HG02840 (cell line): ENCODE results near the gene TRPC6.
"Not testable (repeated sequence)": the region's sequence is repeated elsewhere in the genome, so short reads cannot be mapped to it uniquely, and the experiment has no call there.

Source experiments
- ATAC-seq: cut with Tn5 transposase; IDR thresholded peaks from one replicate; pipeline ENCODE4 v1.9.1; 2021; ENCODE audit warnings: mild to moderate bottlenecking, moderate library complexity, moderate number of reproducible peaks; ENCODE audit not compliant: unreplicated experiment, low FRiP score

TRPC6 gene

DNA sequence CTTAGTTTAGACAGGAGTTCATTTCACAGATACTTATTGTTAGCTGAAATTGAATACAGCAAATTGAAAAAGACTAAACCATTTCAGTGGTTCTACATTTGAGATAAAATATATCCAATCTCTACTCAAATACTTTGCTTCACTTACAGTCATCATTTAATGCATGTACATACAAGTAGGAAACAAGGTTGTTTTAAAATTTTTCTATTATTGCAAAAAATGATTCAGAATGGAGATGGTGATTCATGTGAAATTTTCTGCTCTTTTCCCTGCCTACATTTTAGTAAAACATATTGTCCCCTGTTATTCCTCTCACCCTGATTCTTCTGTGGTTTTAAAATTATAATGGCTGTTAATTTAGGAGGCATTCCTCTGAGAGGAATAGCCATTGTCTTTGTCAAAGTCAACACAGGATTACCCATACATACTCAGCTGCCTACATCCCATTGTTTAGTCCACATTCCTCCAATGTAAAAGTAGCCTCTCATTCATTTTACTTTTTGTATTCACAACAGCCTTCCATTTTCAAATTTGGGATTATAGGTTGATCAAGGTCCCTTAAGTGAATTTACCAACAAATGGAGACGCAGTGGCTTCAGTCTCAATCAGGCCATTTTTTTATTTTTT, 60.1 kb downstream of the TRPC6 start:
- ATAC-seq, result no peak

DNA sequence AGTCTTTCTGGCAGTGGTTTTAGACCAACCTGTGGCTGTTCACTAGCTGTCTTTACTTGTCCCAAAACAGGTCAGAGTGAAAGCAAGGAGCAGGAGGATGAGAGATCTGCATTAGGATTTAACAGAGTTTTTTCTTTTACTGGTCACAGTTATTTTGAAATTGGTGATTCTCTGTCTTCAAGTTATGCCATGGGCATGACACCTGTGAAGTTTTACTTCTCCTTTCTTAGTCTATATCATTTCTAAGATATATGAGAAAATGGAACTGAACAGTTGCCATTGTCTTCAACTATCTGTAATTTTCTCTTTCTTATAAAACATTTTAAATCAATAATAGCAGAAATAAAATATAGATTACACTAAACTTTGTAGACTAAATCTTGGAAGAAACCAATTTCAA, 60.6 kb downstream of the TRPC6 start:
- ATAC-seq, result no peak

DNA sequence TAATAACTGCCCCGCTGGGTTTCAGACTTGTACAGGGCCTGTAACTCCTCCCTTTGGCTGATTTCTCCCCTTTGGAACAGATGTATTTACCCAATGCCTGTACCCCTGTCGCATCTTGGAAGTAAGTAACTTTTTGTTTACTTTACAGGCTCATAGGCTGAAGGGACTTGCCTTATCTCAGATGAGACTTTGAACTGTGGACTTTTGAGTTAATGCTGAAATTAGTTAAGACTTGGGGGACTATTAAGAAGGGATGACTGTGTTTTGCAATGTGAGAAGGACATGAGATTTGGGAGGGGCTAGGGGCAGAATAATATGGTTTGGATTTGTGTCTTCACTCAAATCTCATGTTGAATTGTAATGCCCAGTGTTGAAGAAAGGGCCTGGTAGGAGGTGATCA, 62.0 kb downstream of the TRPC6 start:
- ATAC-seq, result no peak

DNA sequence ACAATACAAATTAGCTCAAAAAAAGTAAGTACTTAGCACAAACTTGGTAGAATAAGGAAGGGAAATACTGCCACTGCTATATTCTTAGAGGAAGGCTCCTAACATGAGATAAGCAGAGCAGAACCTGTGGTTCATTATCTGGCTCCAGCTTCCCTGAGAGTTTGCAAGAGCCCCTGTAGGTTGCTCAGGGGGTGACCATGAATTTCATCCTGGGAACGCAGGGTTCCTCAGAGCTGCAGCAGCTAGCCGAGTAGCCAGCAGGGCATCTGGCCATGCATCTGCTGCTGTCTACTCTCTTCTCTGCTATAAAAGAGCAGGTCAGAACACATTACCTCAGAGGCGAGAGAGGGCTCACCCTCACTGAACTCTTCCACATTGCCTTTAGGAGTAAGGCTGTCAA, 67.3 kb downstream of the TRPC6 start:
- ATAC-seq, result no peak

DNA sequence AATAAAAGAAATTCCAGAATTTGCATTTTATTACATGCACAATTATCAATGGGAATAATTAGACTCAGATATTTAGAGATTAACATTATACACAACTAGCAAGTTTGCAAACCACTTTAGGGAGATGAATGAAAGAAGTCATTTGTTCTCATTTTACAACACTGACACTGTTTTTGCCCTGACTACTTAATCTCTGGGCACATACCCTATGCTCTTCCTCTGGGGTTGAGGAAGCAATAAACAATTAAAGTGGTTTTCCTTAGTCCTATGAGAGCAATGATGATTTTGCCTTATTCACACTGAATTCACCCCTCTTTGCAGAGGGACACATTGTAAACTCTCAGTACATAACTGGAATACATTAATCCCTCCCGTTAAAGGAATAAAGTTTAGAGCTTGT, 72.7 kb downstream of the TRPC6 start:
- ATAC-seq, result no peak

DNA sequence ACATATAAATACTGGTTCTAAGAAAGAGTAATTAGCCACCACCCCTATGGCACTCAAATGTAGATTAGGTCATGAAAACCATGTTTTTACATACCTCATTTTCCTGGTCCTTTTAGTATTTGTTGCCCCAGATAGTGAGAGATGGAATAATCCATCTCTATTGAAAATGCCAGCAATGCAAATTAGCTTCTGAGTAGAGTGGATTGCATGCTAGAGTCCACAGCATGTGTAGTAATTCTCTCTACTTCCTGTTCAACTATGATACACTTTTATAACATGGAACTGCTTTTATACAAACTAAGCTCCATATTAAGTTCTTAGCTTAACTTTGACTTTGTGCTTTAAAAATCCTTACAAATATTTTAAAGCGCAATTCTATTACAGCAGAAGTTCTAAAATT, 73.2 kb downstream of the TRPC6 start:
- no peak for ATAC-seq

DNA sequence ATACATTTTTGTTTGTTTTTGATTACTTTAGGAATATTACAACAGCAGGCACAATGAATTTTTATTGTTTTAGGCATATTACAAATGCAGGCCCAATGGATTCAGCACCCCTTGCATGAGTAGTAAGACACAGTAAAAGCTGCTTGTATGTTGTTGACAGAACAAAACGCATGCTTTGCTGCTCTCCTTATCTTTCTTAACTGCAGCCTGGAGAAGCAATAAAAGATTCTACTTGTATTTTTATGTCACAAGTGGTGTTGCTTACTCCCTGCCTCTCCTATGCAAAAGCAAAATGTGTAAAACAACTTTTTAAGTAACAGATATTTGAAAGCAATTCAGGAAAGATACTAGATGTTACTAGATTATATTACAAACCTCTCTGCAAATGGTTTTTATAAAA, 73.9 kb downstream of the TRPC6 start:
- ATAC-seq, result no peak

DNA sequence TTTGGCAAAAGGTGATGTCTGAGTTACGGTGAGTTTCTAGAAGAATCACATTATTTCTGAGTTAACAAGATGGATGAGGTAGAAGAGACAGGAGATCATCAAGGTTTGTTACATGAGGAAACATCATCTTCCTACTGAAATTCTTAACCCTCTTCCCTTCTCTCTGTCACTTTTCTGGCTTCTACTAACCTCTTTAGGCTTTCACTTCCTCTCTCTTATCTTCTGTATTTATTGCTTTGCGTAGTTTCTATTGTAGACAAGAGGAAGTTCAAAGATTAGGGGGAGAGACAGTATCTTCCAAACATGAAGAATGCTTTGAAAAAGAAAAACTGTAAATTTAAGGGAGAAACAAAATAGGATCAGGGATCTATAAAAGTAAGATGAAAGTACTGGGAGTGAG, 75.4 kb downstream of the TRPC6 start:
- ATAC-seq, result no peak

DNA sequence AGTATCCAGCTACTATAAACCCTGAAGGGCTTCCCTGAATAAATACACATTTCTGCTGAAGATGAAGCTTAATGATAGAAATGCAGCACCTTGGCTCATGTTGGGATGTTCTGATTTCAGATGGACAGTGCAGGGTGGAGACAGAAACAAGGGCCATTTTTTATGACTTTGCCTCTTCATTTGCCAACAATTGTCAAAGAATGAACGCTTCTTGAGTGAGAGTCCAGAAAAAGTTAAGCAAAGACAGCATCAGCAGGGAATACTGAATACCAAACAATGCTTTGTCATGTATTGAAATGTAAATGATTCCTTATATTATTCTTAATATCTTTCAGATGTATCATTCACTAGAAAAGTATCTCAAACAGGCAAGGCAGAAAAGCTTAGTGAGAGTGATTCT, 84.9 kb downstream of the TRPC6 start:
- ATAC-seq, result no peak

DNA sequence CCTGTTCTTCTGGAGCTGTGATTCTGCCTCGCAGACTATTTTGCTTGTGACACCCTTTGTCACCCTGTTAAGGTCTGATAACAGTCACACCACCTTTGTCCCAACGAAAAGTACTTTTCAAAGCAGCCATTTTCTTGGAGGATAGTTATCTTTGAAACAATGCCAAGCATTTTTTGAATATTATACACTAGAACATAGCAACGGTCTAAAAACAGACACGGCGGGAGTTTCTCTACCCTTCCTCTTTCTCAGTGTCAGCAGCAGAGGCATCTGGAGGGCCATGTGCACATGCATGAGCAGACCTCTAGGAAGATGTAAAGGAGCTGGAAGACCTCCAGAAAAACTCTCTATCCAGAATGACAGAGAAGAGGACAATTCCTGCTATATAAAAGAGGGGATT, 86.5 kb downstream of the TRPC6 start:
- ATAC-seq, result no peak

DNA sequence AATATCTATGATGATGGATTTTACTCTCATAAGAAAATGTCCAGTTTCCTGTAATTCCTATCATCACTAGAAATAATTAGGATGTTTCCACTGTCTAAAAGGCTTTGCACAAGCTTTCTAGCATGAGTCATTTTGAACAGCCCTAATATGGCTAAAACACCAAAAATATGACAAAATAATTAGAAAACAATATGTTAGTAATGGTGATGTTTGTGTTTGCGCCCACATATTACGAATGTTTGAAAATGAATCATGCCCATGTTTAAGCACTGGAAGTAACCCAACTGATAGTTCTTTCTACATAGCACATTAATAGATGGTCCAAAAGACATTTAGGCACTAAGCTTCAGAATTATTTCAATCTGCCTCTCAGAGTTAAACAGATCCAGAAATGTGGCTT, 96.0 kb downstream of the TRPC6 start:
- no peak for ATAC-seq

DNA sequence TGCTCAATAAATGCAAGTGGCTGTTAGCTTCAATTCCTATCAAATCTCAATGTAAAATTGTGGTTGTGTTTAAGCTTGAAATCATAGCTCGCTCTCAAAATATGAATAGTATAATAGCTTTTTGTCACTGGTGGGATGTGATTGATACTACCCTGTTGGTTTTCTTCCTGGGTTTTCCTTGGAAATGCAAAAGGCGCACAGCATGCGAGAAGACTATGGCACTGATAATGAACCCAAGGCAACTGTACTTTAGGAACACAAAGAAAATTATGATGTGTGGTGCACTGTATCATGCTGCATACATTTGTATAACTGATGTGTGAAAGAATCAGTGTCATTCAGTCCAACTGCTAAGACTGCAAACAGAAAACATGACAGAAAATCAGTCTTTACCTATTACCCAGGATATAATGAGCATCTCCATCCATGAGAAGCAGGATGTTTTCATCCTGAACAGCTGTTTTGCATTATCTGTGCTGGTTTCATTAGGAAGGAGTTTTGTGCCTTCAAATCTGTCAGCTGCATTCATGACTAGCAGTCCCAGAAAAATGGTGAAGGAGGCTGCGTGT, 101.2 kb downstream of the TRPC6 start:
- ATAC-seq, result no peak

DNA sequence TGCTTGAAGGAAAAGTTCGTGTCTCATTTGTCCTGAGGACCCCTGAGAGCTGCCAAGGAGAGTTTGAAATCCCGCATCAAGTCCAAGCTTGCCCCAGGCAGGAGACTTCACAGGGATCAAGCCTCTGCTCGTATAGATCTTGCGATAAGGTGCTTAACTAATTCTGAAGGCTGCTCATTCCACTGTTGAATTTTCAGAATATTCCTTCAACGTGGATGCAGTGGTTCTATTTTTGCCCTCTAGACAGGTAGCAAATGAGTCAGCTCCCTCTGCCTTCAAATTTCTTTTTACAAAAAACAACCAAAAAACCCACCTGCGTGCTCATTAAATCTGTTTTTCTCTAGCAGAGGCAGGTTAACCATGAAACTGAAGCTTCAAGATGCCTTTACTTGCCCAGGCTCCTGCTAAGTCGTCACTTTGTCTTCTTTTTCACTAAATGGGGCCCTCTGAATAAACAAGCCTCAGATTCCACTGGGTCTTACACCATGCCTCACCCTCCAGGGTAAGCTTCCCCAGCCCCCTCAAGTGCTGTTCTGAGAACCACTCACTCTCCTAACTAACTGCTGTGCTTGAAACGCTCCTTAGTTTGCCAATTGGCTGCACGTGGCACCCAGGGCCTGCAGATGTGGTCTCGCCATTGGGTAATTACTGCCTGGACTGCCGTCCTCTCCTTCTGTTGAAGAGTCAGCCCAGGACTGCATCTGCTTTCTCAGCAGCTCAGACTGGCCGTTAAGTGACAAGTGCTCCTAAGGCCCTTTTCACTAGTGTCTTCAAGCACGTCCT, 105.0 kb downstream of the TRPC6 start:
- no peak for ATAC-seq

DNA sequence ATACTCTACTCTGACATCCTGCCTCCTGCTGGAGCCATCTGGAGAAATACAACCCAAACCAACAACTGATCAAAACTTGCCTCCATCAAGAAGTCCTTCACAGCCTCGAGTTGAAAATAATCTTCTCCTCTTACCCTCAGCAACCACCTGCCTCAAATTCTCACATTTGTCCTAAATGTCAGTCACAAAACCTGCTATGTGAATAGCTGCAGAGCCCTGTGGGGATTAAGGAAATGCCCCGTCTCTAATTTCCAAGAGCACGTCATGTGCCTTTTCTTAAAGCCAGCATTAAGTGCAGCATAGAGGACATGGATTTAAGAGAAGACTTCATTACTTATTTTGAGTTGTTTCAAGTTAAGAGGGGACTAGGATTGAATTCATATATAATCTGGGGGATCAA, 105.9 kb downstream of the TRPC6 start:
- ATAC-seq, result no peak

DNA sequence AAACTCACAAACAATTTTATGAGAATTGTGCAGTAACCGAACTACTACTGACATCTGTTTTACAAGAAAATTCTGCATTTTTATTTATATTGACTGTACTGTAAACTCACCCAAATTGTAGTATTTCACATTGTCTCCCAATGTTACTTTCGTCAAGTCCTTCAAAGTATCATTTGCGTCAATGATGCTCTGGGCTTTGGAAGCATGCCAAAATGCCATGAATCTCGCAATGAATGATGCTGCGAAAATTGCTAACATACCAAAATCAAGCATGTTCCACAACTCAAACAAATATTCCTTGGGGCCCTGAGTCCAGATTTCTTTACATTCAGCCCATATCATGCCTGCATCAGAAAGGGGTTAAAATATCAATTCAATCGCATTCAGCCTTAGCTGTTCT, 107.6 kb downstream of the TRPC6 start:
- ATAC-seq, result no peak

DNA sequence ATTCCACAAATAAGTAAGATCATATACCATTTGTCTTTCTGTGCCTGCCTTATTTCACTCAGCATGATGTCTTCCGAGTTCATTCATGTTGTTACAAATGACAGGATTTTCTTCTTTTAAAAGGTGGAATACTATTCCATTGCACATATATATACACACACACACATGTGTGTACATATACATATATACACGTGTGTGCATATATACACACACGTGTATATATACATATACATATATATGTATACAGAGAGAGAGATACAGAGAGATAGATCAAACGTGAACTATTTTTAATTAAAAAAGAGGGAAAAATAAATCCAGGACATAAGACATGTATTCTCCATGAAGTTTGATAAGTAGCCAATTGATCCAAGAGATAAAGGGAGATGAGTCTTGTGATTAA, 108.1 kb downstream of the TRPC6 start:
- no peak for ATAC-seq

DNA sequence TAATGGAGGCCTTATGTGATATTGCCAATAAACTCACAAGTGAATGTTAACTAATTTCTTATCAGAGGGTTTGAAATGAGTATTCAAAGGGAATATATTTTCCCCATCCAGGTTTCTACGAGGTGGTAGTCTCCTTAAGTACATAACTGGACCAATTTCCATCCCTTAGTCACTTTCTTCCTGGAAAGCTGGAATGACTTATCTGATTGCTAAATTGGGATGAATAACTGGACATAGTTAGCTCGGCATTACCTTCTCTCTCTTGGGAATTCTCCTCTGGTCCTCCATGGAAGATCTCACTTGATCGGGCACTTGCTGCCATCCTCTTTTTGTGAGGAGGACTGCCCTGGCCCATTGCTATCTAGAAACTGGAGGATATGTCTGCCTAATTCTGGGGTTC, 109.1 kb downstream of the TRPC6 start:
- ATAC-seq, result no peak

DNA sequence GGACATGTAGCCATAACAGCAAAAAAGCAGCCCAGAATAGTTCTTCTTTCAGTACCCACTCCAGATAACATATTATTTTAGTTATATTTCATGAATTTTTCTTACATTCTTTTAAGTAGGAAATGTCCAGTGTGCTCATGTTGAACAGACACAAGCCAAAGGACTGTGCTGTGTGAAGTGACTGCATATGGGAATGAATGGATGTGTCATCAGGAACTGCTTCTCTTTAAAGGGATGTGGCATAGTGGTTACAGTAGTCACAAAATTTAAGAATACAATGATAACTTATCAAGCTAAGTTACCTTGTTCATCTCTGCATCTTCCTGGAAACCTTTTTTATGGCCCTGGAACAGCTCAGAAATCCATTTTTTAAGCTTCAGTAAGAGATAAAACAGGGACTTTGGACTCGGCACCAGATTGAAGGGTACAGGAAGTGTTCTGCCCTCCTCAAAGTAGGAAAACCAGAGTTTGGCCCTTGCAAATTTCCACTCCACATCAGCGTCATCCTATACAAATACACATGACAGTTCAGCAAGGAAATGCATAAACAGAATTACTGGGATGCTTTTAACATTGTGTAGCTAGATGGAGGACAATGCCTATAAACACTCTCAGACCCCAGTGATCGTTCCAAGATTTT, 112.8 kb downstream of the TRPC6 start:
- ATAC-seq, result no peak

DNA sequence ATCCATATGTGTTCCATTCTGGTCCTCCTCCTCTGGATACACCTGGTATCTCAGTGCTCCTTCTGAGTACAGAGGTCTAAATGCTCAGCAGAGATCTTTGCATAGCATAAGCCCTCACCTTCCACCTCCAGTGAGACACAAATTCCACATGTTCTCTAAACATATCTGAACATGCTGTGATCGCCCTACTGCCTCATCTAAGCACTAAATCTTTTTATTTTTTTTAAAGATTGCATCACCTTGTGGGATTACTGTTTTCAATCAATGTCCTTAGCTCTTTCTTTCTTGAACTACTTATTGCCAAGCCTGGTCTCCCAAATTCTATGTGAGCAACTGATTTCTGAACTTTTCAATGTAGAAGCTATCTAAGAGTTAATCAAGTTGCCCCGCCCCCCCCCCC, 113.4 kb downstream of the TRPC6 start:
- ATAC-seq, result no peak

DNA sequence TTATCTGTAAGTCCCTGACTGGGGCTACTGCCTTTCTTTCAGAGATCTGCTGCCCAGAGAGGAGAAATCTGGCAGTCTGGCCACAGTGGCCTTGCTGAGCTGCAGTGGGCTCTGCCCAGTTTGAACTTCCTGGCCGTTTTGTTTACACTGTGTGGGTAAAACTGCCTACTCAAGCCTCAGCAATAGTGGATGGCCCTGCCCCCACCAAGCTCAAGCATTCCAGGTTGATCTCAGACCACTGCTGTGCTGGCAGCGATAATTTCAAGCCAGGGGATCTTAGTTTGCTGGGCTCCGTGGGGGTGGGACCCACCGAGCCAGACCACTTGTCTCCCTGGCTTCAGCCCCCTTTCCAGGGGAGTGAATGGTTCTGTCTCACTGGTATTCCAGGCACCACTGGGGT, 117.5 kb downstream of the TRPC6 start:
- ATAC-seq, result no peak

DNA sequence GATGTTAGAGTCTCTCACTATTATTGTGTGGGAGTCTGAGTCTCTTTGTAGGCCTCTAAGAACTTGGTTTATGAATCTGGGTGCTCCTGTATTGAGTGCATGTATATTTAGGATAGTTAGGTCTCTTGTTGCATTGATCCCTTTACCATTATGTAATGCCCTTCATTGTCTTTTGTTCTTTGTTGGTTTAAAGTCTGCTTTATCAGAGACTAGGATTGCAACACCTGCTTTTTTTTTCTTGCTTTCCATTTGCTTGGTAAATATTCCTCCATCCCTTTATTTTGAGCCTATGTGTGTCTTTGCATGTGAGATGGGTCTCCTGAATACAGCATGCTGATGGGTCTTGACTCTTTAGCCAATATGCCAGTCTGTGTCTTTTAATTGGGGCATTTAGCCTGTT, 119.4 kb downstream of the TRPC6 start:
- not testable (repeated sequence) for ATAC-seq

DNA sequence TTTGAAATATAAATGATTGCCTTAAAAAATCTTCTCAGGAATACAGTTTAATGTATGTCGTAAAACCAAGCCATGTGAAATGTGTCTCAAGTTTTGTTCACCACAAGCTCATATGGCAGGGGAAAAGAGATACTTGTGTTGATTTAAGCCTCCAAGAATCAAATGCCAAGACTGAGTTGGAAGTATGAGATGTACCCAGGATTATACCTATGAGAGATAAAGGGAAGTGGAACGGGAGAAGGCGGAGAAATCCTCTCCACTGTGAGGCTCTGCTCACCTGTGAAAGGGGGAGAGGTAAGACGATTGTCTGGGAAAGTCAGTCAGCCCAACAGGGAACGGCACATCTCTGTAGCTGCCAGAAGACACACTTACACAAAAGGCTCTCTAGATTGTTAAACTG, 124.8 kb downstream of the TRPC6 start:
- no peak for ATAC-seq
